Endothelial cell of umbilical vein (primary cell): ENCODE results near the gene LSM6. TPM values are rescaled to one million over a fixed set of nuclear protein-coding genes. Genes with fewer than 3 reads are reported as not detected.

Experiments used
- BruUV-seq: library from RNA; stranded (reverse); fragments of 400-500 nt; replicated peaks from 2 replicates; lab custom pipeline; 2021; lab: Mats Ljungman, UMichigan
- CTCF ChIA-PET: fragments of 300-600, 350-600 bp; sonication (Branson Sonifier 250); formaldehyde crosslinking; loops from one replicate; lab custom pipeline; 2021; ENCODE audit warnings: antibody characterized with exemption, inconsistent platforms; lab: Charles Lee
- POLR2A ChIA-PET: fragments of 300-600, 350-600 bp; sonication (Branson Sonifier 250); formaldehyde crosslinking; loops from one replicate; lab custom pipeline; 2021; ENCODE audit warnings: antibody characterized with exemption, inconsistent platforms; lab: Charles Lee
- DNase-seq: peaks from one replicate; pipeline ENCODE4 v3.0.0-alpha.2; 2011; ENCODE audit warnings: low read depth, low spot score
- FAIRE-seq: peaks from 2 replicates; lab custom pipeline; 2011; peaks lifted over from hg19 to GRCh38; lab: Jason Lieb, UNC
- H2AFZ ChIP-seq: 2 replicates; pipeline ENCODE4 v1.6.0; 2012; ENCODE audit warnings: low read depth, low read length, control low read depth, inconsistent platforms
- H3K27ac ChIP-seq: 2 replicates; pipeline ENCODE4 v1.5.1; 2011; ENCODE audit warnings: low read depth, mild to moderate bottlenecking, control low read depth, low read length, moderate library complexity; ENCODE audit not compliant: insufficient read depth
- H3K27me3 ChIP-seq, 2 experiments: 2 replicates each; pipeline versions ENCODE4 v1.6.0 to v1.6.1; 2011; ENCODE audit warnings: low read length in 2 of 2, mixed read lengths in 1 of 2; ENCODE audit not compliant: control insufficient read depth in 2 of 2, insufficient read depth in 2 of 2
- H3K36me3 ChIP-seq, 2 experiments: 2 replicates in 1 of 2; 3 replicates in 1 of 2; pipeline ENCODE4 v1.5.1; 2011; ENCODE audit warnings: low read length in 2 of 2, mild to moderate bottlenecking in 1 of 2, moderate library complexity in 1 of 2; ENCODE audit not compliant: control insufficient read depth in 2 of 2, insufficient read depth in 2 of 2; ENCODE audit errors: extremely low read depth in 1 of 2
- H3K4me1 ChIP-seq: 3 replicates; pipeline ENCODE4 v1.5.1; 2011; ENCODE audit warnings: mild to moderate bottlenecking, low read length; ENCODE audit not compliant: control insufficient read depth, insufficient read depth; ENCODE audit errors: extremely low read depth
- H3K4me2 ChIP-seq: 2 replicates; pipeline ENCODE4 v1.6.1; 2011; ENCODE audit warnings: low read length, control low read depth, mixed read lengths; ENCODE audit not compliant: insufficient read depth
- H3K4me3 ChIP-seq, 3 experiments: fragments of 200-600 bp in 1 of 3; sonication (generic), shearing (Covaris generic) in 1 of 3; replicated peaks in 1 of 3; 2 replicates each; pipeline ENCODE4 v1.5.1; 2011 to 2016; ENCODE audit warnings: control low read depth in 3 of 3, low read length in 3 of 3, mild to moderate bottlenecking in 2 of 3, inconsistent platforms in 1 of 3, low read depth in 1 of 3, moderate library complexity in 1 of 3; ENCODE audit not compliant: insufficient read depth in 1 of 3
- H3K79me2 ChIP-seq: 2 replicates; pipeline ENCODE4 v1.6.0; 2012; ENCODE audit warnings: low read length, inconsistent platforms; ENCODE audit not compliant: control insufficient read depth, insufficient read depth
- H3K9ac ChIP-seq: replicated peaks from 2 replicates; pipeline ENCODE3; 2011; ENCODE audit warnings: low read length, control low read depth; ENCODE audit not compliant: insufficient read depth; ENCODE audit errors: extremely low read depth
- H3K9me1 ChIP-seq: replicated peaks from 3 replicates; pipeline ENCODE4 v1.6.0; 2011; ENCODE audit warnings: mild to moderate bottlenecking, low read length; ENCODE audit not compliant: control insufficient read depth, insufficient read depth; ENCODE audit errors: extremely low read depth
- H3K9me3 ChIP-seq: replicated peaks from 2 replicates; pipeline ENCODE4 v1.5.1; 2012; ENCODE audit warnings: low read length, inconsistent platforms; ENCODE audit not compliant: control insufficient read depth, insufficient read depth
- H4K20me1 ChIP-seq: replicated peaks from 2 replicates; pipeline ENCODE3; 2011; ENCODE audit warnings: mild to moderate bottlenecking, low read length; ENCODE audit not compliant: control insufficient read depth, insufficient read depth; ENCODE audit errors: extremely low read depth
- CTCF ChIP-seq, 2 donors: IDR thresholded peaks; 1 replicate in 1 of 2; 2 replicates in 1 of 2; pipeline ENCODE4 v1.5.1; 2011; ENCODE audit warnings: low read length in 2 of 2, mild to moderate bottlenecking in 2 of 2, moderate library complexity in 2 of 2, control low read depth in 1 of 2, inconsistent platforms in 1 of 2, low read depth in 1 of 2; ENCODE audit not compliant: insufficient read depth in 1 of 2; ENCODE audit errors: extremely low read depth in 1 of 2
- EZH2 ChIP-seq: IDR thresholded peaks from 2 replicates; pipeline ENCODE4 v1.6.1; 2012; ENCODE audit warnings: borderline replicate concordance, low read depth, mild to moderate bottlenecking, moderate library complexity, low read length, inconsistent platforms; ENCODE audit not compliant: severe bottlenecking
- FOS ChIP-seq: IDR thresholded peaks from 2 replicates; pipeline ENCODE4 v1.6.1; 2011; ENCODE audit warnings: mild to moderate bottlenecking, low read length, moderate library complexity, borderline replicate concordance; ENCODE audit not compliant: insufficient read depth
- GATA2 ChIP-seq: IDR thresholded peaks from 2 replicates; pipeline ENCODE4 v1.7.0; 2011; ENCODE audit warnings: low read depth, mild to moderate bottlenecking, moderate library complexity, mixed read lengths, low read length; ENCODE audit not compliant: insufficient read length, insufficient read depth
- JUN ChIP-seq: IDR thresholded peaks from 2 replicates; pipeline ENCODE4 v1.6.1; 2011; ENCODE audit warnings: borderline replicate concordance, low read depth; ENCODE audit not compliant: insufficient read length, insufficient read depth
- MAX ChIP-seq: IDR thresholded peaks from 2 replicates; pipeline ENCODE4 v1.6.1; 2011; ENCODE audit not compliant: insufficient read depth, insufficient read length
- MYC ChIP-seq: IDR thresholded peaks from one replicate; pipeline ENCODE4 v1.6.1; 2011; ENCODE audit warnings: mild to moderate bottlenecking, low read depth, low read length
- POLR2A ChIP-seq: IDR thresholded peaks from 2 replicates; pipeline ENCODE4 v1.6.1; 2012; ENCODE audit warnings: low read depth, mild to moderate bottlenecking, control low read depth, low read length
- dilution Hi-C: fragments of 300-500 bp; cut with MboI; formaldehyde crosslinking; loops from one replicate; pipeline ENCODE4 v1.15.0; 2019; ENCODE audit warnings: low sequenced_read_pairs; ENCODE audit not compliant: extremely low pct_ligation_motif_present
- intact Hi-C: fragments of 100-400 bp; cut with micrococcal nuclease; formaldehyde crosslinking; loops from one replicate; pipeline ENCODE4 v1.10.0; 2022
- polyA plus RNA-seq, 4 experiments: library from polyadenylated mRNA; depleted of rRNA in 3 of 4; stranded (reverse) in 3 of 4; unstranded in 1 of 4; fragments of >200 nt; gene quantifications; 2 replicates each; pipeline versions ENCODE4 v1.2.1 to v1.2.3, GENCODE V29; 2011 to 2012; ENCODE audit warnings: missing spikeins in 1 of 4
- total RNA-seq: library from RNA; stranded (reverse); gene quantifications from 2 replicates; pipeline ENCODE4 v1.2.3, GENCODE V29; 2021

LSM6 gene
- total and polyA plus RNA-seq, 2 donors (not counting 3 experiments of a cell fraction or from before 2014, with no cell fraction given) = 20.3 to 43.1 TPM

DNA sequence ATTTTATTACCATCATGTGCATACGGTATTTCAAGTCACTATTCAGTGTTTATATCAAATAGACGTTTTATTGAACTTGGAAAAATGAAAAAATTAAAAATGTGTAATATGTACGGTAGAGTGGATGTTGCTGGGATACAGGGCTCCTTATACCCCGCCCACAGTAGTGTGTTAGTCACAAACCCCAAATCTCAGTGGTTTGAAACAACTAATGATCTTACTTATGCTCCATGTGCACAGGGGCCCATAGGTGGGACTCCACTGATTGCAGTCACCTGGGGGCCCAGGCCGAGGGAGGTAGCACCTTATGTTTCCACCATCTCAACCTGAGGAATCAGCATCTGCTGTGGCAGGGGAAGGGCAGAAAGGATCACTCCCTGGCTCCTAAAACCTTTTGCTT is 18.1 kb downstream of the LSM6 start:
- intact Hi-C loops = no loop called here
- no peak for TF ChIP-seq MAX
- TF ChIP-seq CTCF (IDR thresholded peaks at IDR 0.05; ENCODE audit: extremely low read depth in 1 of 2, insufficient read depth in 1 of 2, low read depth in 1 of 2, low read length in 2 of 2) = no peak
- TF ChIP-seq GATA2 = no peak
- no peak for TF ChIP-seq FOS
- no peak for TF ChIP-seq POLR2A
- no peak for TF ChIP-seq EZH2
- TF ChIP-seq MYC = no peak
- TF ChIP-seq JUN = no peak
- ChIA-PET CTCF (no interaction called here), POLR2A (no interaction called here)
- H3K27me3 ChIP-seq = no peaks in the 10 kb centered on the region
- no peak overlapping the region for H3K27ac ChIP-seq
- BruUV-seq = no TSS peak
- no peak overlapping the region for H2AFZ ChIP-seq
- no peak overlapping the region for H3K4me3 ChIP-seq
- no peaks in the 10 kb centered on the region for H4K20me1 ChIP-seq
- no peak overlapping the region for H3K9ac ChIP-seq
- dilution Hi-C loops = no loop called here
- H3K4me1 ChIP-seq = no peaks in the 10 kb centered on the region
- H3K36me3 ChIP-seq = peaks cover 6 to 9% of the 10 kb centered on the region in 2 experiments
- H3K9me3 ChIP-seq = no peaks in the 10 kb centered on the region
- no peak for FAIRE-seq
- no peaks in the 10 kb centered on the region for H3K9me1 ChIP-seq
- H3K4me2 ChIP-seq = no peak overlapping the region
- no peak for DNase-seq
- H3K79me2 ChIP-seq = no peaks in the 10 kb centered on the region
